IPS-18a (cell line): ENCODE measurements around the gene PRDM16.

Source experiments
- H3K27ac ChIP-seq: one replicate; pipeline ENCODE4 v1.5.1; 2013; ENCODE audit warnings: low read length
- H3K27me3 ChIP-seq: one replicate; pipeline ENCODE4 v1.6.1; 2013; ENCODE audit warnings: mild to moderate bottlenecking, low read length; ENCODE audit not compliant: control insufficient read depth, insufficient read depth
- H3K36me3 ChIP-seq: one replicate; pipeline ENCODE4 v1.6.1; 2013; ENCODE audit warnings: low read depth, low read length; ENCODE audit not compliant: control insufficient read depth
- H3K4me1 ChIP-seq: one replicate; pipeline ENCODE4 v1.6.1; 2013; ENCODE audit warnings: low read depth, low read length; ENCODE audit not compliant: control insufficient read depth
- H3K4me3 ChIP-seq: one replicate; pipeline ENCODE4 v1.5.1; 2013; ENCODE audit warnings: low read length
- H3K9ac ChIP-seq: one replicate; pipeline ENCODE4 v1.6.1; 2013; ENCODE audit warnings: mild to moderate bottlenecking, low read length, moderate library complexity
- H3K9me3 ChIP-seq: one replicate; pipeline ENCODE4 v1.6.1; 2013; ENCODE audit warnings: low read depth, low read length; ENCODE audit not compliant: control insufficient read depth

Gene PRDM16

DNA sequence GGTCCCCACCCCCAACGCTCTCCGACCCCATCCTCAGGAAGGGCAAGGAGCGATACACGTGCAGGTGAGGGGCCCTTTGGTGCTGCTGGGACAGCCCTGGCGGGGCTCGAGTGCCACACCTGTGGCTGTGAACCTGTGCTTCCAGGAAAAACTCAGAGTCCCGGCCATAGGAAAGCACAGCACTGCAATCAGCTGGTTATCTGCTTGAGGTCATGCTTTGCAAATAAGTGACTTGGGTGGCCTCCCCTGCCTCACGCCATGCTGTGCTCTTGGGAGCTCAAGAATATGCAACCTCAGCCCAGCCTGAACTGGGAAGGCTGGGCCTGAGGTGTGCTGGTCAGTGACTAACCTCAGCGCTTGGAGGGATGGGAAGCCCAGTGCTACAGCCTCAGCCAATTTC, 348.9 kb downstream of the PRDM16 start:
- H3K9ac ChIP-seq: no peak overlapping the region
- H3K9me3 ChIP-seq: no peaks in the 10 kb centered on the region
- H3K4me3 ChIP-seq: no peak overlapping the region
- H3K4me1 ChIP-seq: no peaks in the 10 kb centered on the region
- H3K27me3 ChIP-seq: no peaks in the 10 kb centered on the region
- H3K36me3 ChIP-seq: no peaks in the 10 kb centered on the region
- no peak overlapping the region for H3K27ac ChIP-seq

DNA sequence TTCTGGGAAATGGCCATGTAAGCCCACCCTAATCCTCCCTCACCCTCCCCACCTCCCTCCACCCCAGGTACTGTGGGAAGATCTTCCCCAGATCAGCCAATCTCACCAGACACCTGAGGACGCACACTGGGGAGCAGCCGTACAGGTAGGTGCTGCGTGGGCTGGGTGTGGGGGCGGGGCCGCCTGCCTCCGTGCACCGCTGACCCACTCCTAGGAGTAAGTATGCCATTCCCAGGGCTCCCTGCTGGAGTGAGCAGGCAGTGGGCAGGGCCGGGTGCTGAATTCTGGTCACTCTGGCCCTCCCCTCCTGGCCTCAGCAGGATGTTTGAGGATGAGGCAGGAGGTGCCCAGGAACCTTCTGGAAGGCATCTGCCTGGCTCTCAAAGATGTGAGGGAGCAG, 349.6 kb downstream of the PRDM16 start:
- H3K4me1 ChIP-seq: no peaks in the 10 kb centered on the region
- H3K4me3 ChIP-seq: no peak overlapping the region
- no peaks in the 10 kb centered on the region for H3K9me3 ChIP-seq
- no peaks in the 10 kb centered on the region for H3K36me3 ChIP-seq
- H3K27ac ChIP-seq: no peak overlapping the region
- no peaks in the 10 kb centered on the region for H3K27me3 ChIP-seq
- no peak overlapping the region for H3K9ac ChIP-seq

- Histone ChIP-seq H3K4me3 (no peak overlapping the region), H3K4me1 (no peaks in the 10 kb centered on the region), H3K27ac (no peak overlapping the region), H3K9me3 (no peaks in the 10 kb centered on the region), H3K9ac (no peak overlapping the region), H3K36me3 (no peaks in the 10 kb centered on the region), H3K27me3 (no peaks in the 10 kb centered on the region)
Observed at GRCh38 chr1:3419415-3420204, 350.6 kb downstream of the PRDM16 start.

- no peak overlapping the region for H3K27ac ChIP-seq
- no peak overlapping the region for H3K4me3 ChIP-seq
- no peaks in the 10 kb centered on the region for H3K27me3 ChIP-seq
- no peaks in the 10 kb centered on the region for H3K4me1 ChIP-seq
- no peaks in the 10 kb centered on the region for H3K36me3 ChIP-seq
- H3K9ac ChIP-seq: no peak overlapping the region
- H3K9me3 ChIP-seq: no peaks in the 10 kb centered on the region
Observed at GRCh38 chr1:3420218-3420951, 351.4 kb downstream of the PRDM16 start.

GRCh38 chr1:3422638-3423037, 353.6 kb downstream of the PRDM16 start:
- Histone ChIP-seq H3K9me3 (no peaks in the 10 kb centered on the region), H3K27ac (no peak overlapping the region), H3K36me3 (no peaks in the 10 kb centered on the region), H3K9ac (no peak overlapping the region), H3K27me3 (no peaks in the 10 kb centered on the region), H3K4me1 (no peaks in the 10 kb centered on the region), H3K4me3 (no peak overlapping the region)

DNA sequence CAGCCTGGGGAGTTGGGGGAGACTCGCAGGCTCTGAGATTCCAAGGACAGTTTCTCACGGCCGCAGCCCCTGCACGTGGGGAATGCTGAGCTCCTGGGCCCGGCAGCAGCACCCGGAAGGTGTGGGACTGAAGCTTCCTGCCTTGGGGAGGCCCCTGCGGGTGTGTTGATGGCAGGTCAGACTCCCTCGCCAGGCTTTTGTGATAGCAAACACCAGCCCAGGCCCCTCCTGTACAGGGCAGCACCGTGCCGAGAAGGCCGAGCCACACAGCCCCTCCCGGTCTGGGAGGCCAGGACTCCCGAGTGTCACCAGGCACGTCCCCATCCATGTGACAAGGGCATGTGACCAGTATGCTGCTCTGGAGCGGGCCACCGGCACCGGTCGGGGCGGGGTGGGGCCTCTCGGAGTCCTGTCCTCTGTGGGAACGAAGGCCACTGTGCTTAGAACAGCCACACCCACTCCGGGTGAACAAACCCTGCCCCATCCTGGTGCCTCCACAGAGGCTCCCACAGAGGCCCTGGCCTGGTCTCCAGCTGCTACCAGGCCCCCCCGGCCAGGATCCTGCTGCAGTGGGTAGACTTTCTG, 354.3 kb downstream of the PRDM16 start:
- H3K4me1 ChIP-seq: no peaks in the 10 kb centered on the region
- no peaks in the 10 kb centered on the region for H3K36me3 ChIP-seq
- no peaks in the 10 kb centered on the region for H3K9me3 ChIP-seq
- no peaks in the 10 kb centered on the region for H3K27me3 ChIP-seq
- no peak overlapping the region for H3K9ac ChIP-seq
- no peak overlapping the region for H3K4me3 ChIP-seq
- no peak overlapping the region for H3K27ac ChIP-seq

DNA sequence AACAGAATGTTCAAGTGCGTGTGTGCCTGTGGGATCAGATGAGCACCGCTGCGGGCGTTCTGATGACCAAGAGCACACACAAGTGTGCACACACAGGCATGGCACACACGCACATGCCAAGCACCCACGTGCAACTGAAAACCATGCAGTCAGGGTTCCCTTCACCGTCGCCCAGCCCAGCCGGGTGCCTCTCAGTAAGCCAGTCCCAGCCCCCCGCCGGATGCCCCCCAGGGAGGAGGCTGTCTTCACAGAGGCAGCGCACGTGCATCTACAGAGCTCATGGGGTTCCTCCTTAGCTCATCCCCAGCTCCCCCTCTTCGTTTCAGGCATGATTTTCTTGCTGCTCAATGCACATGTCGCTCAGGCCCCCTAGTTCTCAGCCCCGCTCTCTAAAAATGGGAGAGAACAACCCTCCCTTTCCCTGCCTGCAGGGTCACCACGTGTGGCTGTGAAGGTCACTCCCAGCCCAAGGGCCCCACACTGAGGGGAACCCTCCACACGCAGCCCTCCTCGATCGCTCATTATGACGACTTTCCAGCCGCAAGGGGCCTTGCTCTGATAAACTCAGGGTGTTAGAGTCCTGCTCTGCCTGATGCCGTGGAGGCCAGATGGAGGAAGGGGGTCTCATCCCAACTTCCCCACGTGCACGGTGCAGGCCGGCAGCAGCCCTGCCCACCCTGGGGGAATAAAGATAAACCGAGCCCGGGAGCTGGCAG, 355.1 kb downstream of the PRDM16 start:
- H3K4me1 ChIP-seq: no peaks in the 10 kb centered on the region
- H3K36me3 ChIP-seq: no peaks in the 10 kb centered on the region
- H3K4me3 ChIP-seq: no peak overlapping the region
- H3K27me3 ChIP-seq: no peaks in the 10 kb centered on the region
- no peaks in the 10 kb centered on the region for H3K9me3 ChIP-seq
- no peak overlapping the region for H3K9ac ChIP-seq
- no peak overlapping the region for H3K27ac ChIP-seq

DNA sequence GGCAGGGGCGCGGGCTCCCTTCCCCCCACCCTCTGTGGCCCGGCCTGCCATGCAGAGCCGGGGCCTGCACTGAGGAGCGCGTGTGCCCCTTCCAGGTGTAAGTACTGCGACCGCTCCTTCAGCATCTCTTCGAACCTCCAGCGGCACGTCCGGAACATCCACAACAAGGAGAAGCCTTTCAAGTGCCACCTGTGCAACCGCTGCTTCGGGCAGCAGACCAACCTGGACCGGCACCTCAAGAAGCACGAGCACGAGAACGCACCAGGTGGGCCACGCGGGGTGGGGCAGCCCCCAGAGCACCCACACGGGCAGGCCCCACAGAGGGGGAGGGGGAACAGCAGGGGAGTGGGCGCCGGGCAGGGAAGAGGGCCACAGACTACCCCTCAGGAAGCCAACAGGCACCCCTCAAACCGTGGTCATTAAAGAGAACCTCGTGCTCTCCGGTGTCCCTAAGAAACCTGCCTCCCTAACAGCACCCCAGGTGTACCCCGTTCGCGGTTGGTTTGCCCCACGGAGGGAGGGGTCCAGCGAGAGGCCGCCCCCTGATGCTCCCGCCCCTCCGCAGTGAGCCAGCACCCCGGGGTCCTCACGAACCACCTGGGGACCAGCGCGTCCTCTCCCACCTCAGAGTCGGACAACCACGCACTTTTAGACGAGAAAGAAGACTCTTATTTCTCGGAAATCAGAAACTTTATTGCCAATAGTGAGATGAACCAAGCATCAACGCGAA, 356.6 kb downstream of the PRDM16 start:
- Histone ChIP-seq H3K27ac (no peak overlapping the region), H3K36me3 (no peaks in the 10 kb centered on the region), H3K9me3 (no peaks in the 10 kb centered on the region), H3K27me3 (no peaks in the 10 kb centered on the region), H3K4me1 (no peaks in the 10 kb centered on the region), H3K4me3 (no peak overlapping the region), H3K9ac (no peak overlapping the region)

- no peak overlapping the region for H3K27ac ChIP-seq
- H3K27me3 ChIP-seq: no peaks in the 10 kb centered on the region
- no peaks in the 10 kb centered on the region for H3K9me3 ChIP-seq
- no peak overlapping the region for H3K9ac ChIP-seq
- H3K36me3 ChIP-seq: no peaks in the 10 kb centered on the region
- H3K4me3 ChIP-seq: no peak overlapping the region
- H3K4me1 ChIP-seq: no peaks in the 10 kb centered on the region
Observed at GRCh38 chr1:3426956-3427535, 358.0 kb downstream of the PRDM16 start.

DNA sequence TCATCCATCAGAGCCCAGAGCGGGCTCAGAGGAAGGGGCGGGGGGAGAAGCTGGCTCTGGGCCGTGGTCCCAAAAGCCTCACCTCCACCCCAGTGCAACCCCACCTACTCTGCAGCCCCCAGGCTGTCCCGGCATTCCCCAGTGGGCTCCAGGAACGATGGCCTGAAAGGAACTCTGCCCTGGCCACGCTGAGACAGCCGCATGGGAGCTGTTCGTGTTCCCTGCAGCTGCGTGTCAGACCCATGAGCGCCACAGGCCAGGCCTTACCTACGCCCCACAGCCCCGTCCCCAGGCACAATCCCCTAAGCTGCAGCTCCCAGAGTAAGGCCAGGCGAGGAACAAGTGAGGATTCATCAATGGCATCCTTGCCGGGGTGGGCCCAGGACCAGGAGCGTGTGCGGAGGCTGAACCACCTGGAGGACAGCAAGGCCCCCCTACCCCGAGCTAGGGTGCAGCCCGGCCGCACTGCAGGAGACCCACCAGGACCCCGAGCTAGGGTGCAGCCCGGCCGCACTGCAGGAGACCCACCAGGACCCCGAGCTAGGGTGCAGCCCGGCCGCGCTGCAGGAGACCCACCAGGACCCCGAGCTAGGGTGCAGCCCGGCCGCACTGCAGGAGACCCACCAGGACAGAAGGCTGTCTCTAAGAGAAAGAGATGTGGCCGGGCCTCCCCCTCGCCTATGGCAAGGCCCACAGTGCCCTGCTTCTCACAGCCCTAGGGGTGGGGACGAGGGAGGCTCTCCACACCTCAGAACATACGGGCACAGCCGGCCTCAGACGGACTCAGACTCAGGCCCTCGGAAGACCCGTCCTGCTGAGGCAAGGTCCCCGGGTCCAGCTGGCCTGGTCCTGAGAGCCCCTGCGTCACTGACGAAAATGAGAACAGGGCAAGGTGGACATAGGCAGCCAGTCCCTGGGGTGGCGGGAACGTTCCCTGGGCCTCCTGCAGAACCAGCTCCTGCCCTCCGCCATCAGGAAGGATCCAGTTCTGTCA, 359.0 kb downstream of the PRDM16 start:
- Histone ChIP-seq H3K9me3 (no peaks in the 10 kb centered on the region), H3K4me3 (no peak overlapping the region), H3K36me3 (no peaks in the 10 kb centered on the region), H3K27ac (no peak overlapping the region), H3K9ac (no peak overlapping the region), H3K27me3 (no peaks in the 10 kb centered on the region), H3K4me1 (no peaks in the 10 kb centered on the region)
